GM06990 (cell line): ENCODE data around the gene NAALADL2.

Source experiments
- DNase-seq: peaks from one replicate; pipeline ENCODE4 v3.0.0-alpha.2; 2011; ENCODE audit not compliant: insufficient read length; ENCODE audit errors: extremely low read depth
- H3K27me3 ChIP-seq: replicated peaks from 2 replicates; pipeline ENCODE4 v1.6.0; 2011; ENCODE audit warnings: low read length; ENCODE audit not compliant: control insufficient read depth, insufficient read depth
- H3K36me3 ChIP-seq: 2 replicates; pipeline ENCODE4 v1.5.1; 2011; ENCODE audit warnings: low read length; ENCODE audit not compliant: control insufficient read depth, insufficient read depth
- H3K4me3 ChIP-seq: replicated peaks from 2 replicates; pipeline ENCODE4 v1.5.1; 2011; ENCODE audit warnings: low read depth, mild to moderate bottlenecking, control low read depth, low read length
- TF ChIP-seq, protein P1 (sequence below): IDR thresholded peaks from 2 replicates; pipeline ENCODE4 v1.5.1; 2011; ENCODE audit warnings: low read length, control low read depth, mild to moderate bottlenecking, inconsistent platforms; ENCODE audit not compliant: insufficient read depth, poor library complexity, severe bottlenecking

The NAALADL2 gene

DNA sequence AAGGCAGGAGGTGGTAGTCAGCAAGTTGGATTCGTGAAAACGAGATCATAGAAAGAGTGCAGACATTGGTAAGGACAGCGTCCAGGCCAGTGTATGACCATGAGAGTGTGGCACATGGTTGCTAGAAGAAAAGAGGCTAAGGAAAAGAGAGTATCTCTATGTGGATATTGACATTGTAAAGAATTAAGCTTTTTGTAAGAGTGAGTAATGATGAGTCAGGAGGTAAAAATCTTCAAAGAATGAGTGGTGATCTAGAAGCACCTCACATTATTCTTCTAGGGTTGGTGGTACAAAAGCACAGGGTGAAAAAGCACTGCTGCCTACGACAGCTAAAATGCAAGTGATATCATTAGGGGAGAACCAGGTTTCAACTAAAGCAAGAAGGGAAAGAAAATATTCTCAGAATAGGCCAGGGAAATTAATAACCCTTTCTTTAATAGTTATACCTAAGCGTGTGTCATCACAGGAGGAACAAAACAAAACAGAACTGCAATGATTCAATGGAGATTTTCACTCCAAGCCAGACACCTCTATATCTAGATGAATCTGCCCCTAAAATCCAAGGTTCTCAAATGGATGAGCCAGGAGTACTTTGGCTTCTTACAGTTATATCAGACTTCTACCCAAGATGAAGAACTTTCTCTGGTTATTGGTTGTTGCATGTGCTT, 884.7 kb downstream of the NAALADL2 start:
- Histone ChIP-seq H3K27me3 (no peaks in the 10 kb centered on the region), H3K4me3 (no peak overlapping the region), H3K36me3 (no peaks in the 10 kb centered on the region)
- no peak for DNase-seq
- TF ChIP-seq, protein P1, sequence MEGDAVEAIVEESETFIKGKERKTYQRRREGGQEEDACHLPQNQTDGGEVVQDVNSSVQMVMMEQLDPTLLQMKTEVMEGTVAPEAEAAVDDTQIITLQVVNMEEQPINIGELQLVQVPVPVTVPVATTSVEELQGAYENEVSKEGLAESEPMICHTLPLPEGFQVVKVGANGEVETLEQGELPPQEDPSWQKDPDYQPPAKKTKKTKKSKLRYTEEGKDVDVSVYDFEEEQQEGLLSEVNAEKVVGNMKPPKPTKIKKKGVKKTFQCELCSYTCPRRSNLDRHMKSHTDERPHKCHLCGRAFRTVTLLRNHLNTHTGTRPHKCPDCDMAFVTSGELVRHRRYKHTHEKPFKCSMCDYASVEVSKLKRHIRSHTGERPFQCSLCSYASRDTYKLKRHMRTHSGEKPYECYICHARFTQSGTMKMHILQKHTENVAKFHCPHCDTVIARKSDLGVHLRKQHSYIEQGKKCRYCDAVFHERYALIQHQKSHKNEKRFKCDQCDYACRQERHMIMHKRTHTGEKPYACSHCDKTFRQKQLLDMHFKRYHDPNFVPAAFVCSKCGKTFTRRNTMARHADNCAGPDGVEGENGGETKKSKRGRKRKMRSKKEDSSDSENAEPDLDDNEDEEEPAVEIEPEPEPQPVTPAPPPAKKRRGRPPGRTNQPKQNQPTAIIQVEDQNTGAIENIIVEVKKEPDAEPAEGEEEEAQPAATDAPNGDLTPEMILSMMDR: no peak

DNA sequence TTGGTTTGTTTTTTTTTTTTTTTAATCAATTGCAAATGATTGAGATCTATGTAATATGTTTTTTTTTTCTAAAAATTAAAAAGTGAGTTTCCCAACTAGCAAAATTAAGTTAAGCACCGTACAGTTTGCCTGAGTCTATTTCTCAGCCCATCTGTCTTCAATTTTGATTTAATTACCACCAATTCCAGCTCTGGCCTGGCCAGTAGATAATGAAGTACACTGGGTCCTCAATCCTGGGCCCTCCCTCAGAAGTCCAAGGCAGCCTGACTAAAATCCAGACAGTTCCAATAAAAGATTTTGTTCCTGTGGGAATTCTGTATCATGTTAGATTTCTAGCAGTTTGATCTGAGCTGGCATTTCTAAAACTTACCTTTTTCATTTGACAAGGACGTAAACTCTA, 887.2 kb downstream of the NAALADL2 start:
- Histone ChIP-seq H3K36me3 (no peaks in the 10 kb centered on the region), H3K4me3 (no peak overlapping the region), H3K27me3 (no peaks in the 10 kb centered on the region)
- no peak for DNase-seq
- TF ChIP-seq, protein P1: no peak

- Histone ChIP-seq H3K36me3 (no peaks in the 10 kb centered on the region), H3K4me3 (no peak overlapping the region), H3K27me3 (no peaks in the 10 kb centered on the region)
- no peak for DNase-seq
- TF ChIP-seq, protein P1: no peak
These were observed 889.1 kb downstream of the NAALADL2 start for GRCh38 chr3:175748087-175748730.

DNA sequence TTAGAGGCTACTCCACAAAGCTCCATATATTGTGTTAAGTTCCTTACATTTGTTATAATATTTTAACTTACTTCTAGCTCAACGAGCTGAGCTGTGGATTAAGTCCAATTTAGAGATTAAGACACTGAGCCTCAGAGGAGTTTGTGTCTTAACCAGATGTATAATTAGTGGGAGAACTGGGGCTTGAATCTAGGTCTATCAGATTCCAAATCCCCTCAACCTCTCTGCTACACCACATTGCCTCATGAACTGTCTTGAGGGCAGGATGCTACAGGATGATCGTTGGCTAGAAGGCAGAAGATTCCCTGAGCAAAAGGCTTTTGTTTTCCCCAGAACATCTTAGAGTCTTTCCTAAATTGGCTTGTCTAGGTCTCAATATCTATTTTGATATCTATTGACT, 890.8 kb downstream of the NAALADL2 start:
- TF ChIP-seq, protein P1: no peak
- DNase-seq: no peak
- Histone ChIP-seq H3K4me3 (no peak overlapping the region), H3K27me3 (no peaks in the 10 kb centered on the region), H3K36me3 (no peaks in the 10 kb centered on the region)

GRCh38 chr3:175751089-175751488, 892.0 kb downstream of the NAALADL2 start:
- H3K36me3 ChIP-seq: no peaks in the 10 kb centered on the region
- TF ChIP-seq, protein P1: no peak
- DNase-seq: no peak
- H3K27me3 ChIP-seq: no peaks in the 10 kb centered on the region
- no peak overlapping the region for H3K4me3 ChIP-seq

GRCh38 chr3:175763948-175764347, 904.8 kb downstream of the NAALADL2 start:
- Histone ChIP-seq H3K27me3 (no peaks in the 10 kb centered on the region), H3K36me3 (no peaks in the 10 kb centered on the region), H3K4me3 (no peak overlapping the region)
- no peak for DNase-seq
- TF ChIP-seq, protein P1: no peak
